Measurements from ENCODE around the gene CATSPERZ.

- TF ChIP-seq, protein P1, sequence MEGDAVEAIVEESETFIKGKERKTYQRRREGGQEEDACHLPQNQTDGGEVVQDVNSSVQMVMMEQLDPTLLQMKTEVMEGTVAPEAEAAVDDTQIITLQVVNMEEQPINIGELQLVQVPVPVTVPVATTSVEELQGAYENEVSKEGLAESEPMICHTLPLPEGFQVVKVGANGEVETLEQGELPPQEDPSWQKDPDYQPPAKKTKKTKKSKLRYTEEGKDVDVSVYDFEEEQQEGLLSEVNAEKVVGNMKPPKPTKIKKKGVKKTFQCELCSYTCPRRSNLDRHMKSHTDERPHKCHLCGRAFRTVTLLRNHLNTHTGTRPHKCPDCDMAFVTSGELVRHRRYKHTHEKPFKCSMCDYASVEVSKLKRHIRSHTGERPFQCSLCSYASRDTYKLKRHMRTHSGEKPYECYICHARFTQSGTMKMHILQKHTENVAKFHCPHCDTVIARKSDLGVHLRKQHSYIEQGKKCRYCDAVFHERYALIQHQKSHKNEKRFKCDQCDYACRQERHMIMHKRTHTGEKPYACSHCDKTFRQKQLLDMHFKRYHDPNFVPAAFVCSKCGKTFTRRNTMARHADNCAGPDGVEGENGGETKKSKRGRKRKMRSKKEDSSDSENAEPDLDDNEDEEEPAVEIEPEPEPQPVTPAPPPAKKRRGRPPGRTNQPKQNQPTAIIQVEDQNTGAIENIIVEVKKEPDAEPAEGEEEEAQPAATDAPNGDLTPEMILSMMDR (IDR thresholded peaks at IDR 0.05; ENCODE audit: poor library complexity): no peak
- no peak for TF ChIP-seq EZH2phosphoT487 (IDR thresholded peaks at IDR 0.05; ENCODE audit: low read depth, severe bottlenecking, unreplicated experiment)
Observed at GRCh38 chr11:64263947-64264317, 36.2 kb upstream of the CATSPERZ start.

Data from hepatocyte (in vitro differentiated cells).